K562 (cell line): Measurements from ENCODE around the gene FSD1L. TPM values are rescaled to one million over a fixed set of nuclear protein-coding genes. Genes with fewer than 3 reads are reported as not detected.
A peak's percentile ranks its signal among the peaks of the same experiment; 100 is the strongest.

Source experiments
- ATAC-seq: fragments of 200-7000 bp; cut with Tn5 transposase; 3 replicates; pipeline ENCODE4 v1.9.1; 2020; ENCODE audit warnings: moderate library complexity
- BruUV-seq: library from RNA; stranded (reverse); fragments of 400-500 nt; replicated peaks from 2 replicates; lab custom pipeline; 2021; lab: Mats Ljungman, UMichigan
- CTCF ChIA-PET: fragments of 300-600 bp; formaldehyde crosslinking; extraction: SDS; loops from one replicate; lab custom pipeline; 2021; ENCODE audit warnings: low intra/inter-chr PET ratio; lab: Yijun Ruan, JAX
- POLR2A ChIA-PET: fragments of 300-600, 350-650 bp; sonication (Branson Sonifier 250); formaldehyde crosslinking; extraction: SDS; loops from one replicate; lab custom pipeline; 2021; ENCODE audit warnings: antibody characterized with exemption, inconsistent platforms; lab: Yijun Ruan, JAX
- DNase-seq, 4 experiments: peaks; one replicate each; pipeline versions ENCODE4 v3.0.0 to v3.0.0-alpha.2; 2011 to 2018; ENCODE audit warnings: low spot score in 3 of 4, mixed read lengths in 3 of 4; ENCODE audit errors: extremely low read depth in 1 of 4
- FAIRE-seq: peaks from 2 replicates; lab custom pipeline; 2011; peaks lifted over from hg19 to GRCh38; lab: Jason Lieb, UNC
- H2AFZ ChIP-seq: 2 replicates; pipeline ENCODE4 v1.6.0; 2011; ENCODE audit warnings: low read depth, low read length, control low read depth, inconsistent platforms
- H3K27ac ChIP-seq: fragments of 200-600 bp; 3 replicates; pipeline ENCODE4 v1.8.0; 2011; ENCODE audit warnings: low read depth, mild to moderate bottlenecking, control low read depth, inconsistent platforms, low read length, moderate library complexity, mixed read lengths; ENCODE audit errors: extremely low read depth
- H3K27me3 ChIP-seq, 2 experiments: fragments of 300-600 bp in 1 of 2; 2 replicates in 1 of 2; 3 replicates in 1 of 2; pipeline versions ENCODE4 v1.6.0 to v1.8.0; 2011; ENCODE audit warnings: inconsistent platforms in 2 of 2, low read length in 2 of 2, mild to moderate bottlenecking in 1 of 2, mixed read lengths in 1 of 2, moderate library complexity in 1 of 2; ENCODE audit not compliant: control insufficient read depth in 2 of 2, insufficient read depth in 2 of 2
- H3K36me3 ChIP-seq: fragments of 300-600 bp; 3 replicates; pipeline ENCODE4 v1.8.0; 2011; ENCODE audit warnings: mild to moderate bottlenecking, low read length, inconsistent platforms; ENCODE audit not compliant: control insufficient read depth, insufficient read depth
- H3K4me1 ChIP-seq, 2 experiments: fragments of 200-600 bp in 1 of 2; replicated peaks in 1 of 2; 2 replicates in 1 of 2; 3 replicates in 1 of 2; pipeline versions ENCODE4 v1.5.1 to v1.8.0; 2011; ENCODE audit warnings: inconsistent platforms in 2 of 2, low read length in 2 of 2, mild to moderate bottlenecking in 1 of 2, mixed read lengths in 1 of 2, moderate library complexity in 1 of 2; ENCODE audit not compliant: control insufficient read depth in 2 of 2, insufficient read depth in 2 of 2
- H3K4me2 ChIP-seq: 2 replicates; pipeline ENCODE4 v1.6.1; 2011; ENCODE audit warnings: low read length, control low read depth, inconsistent platforms, mixed read lengths; ENCODE audit not compliant: insufficient read depth
- H3K4me3 ChIP-seq: fragments of 200-600 bp; sonication (generic), shearing (Covaris generic); 2 replicates; pipeline ENCODE4 v1.5.1; 2016; ENCODE audit warnings: control low read depth, inconsistent platforms
- H3K79me2 ChIP-seq: fragments of 200-600 bp; 3 replicates; pipeline ENCODE4 v1.8.0; 2011; ENCODE audit warnings: low read length, inconsistent platforms; ENCODE audit not compliant: control insufficient read depth, insufficient read depth
- H3K9ac ChIP-seq, 2 experiments: 2 replicates each; pipeline versions ENCODE4 v1.6.0 to v1.6.1; 2011; ENCODE audit warnings: low read depth in 2 of 2, low read length in 2 of 2, control low read depth in 1 of 2, inconsistent platforms in 1 of 2, mild to moderate bottlenecking in 1 of 2, mixed read lengths in 1 of 2; ENCODE audit not compliant: insufficient read depth in 1 of 2
- H3K9me1 ChIP-seq: one replicate; pipeline ENCODE4 v1.6.0; 2011; ENCODE audit warnings: inconsistent platforms, mild to moderate bottlenecking, low read length, moderate library complexity; ENCODE audit not compliant: control insufficient read depth, insufficient read depth
- H3K9me3 ChIP-seq: replicated peaks from 2 replicates; pipeline ENCODE4 v1.5.1; 2011; ENCODE audit warnings: low read depth, low read length, inconsistent platforms; ENCODE audit not compliant: control insufficient read depth, insufficient read depth
- H4K20me1 ChIP-seq: replicated peaks from 2 replicates; pipeline ENCODE4 v1.6.1; 2011; ENCODE audit warnings: low read length, inconsistent platforms, mixed read lengths; ENCODE audit not compliant: control insufficient read depth, insufficient read depth
- ARID4B ChIP-seq: sonication (generic); formaldehyde crosslinking; IDR thresholded peaks from 2 replicates; pipeline ENCODE4 v1.8.0; 2022; ENCODE audit warnings: mild to moderate bottlenecking, missing genetic modification reagents
- CBX8 ChIP-seq: fragments of 200-600 bp; sonication (generic); IDR thresholded peaks from 2 replicates; pipeline ENCODE4 v1.6.1; 2012; ENCODE audit warnings: borderline replicate concordance, mixed run types, low read depth, mild to moderate bottlenecking, moderate library complexity, mixed read lengths, low read length, control low read depth, inconsistent platforms; ENCODE audit not compliant: poor library complexity, severe bottlenecking; ENCODE audit errors: extremely low read depth
- CREB5 ChIP-seq: fragments of 250-450 bp; sonication (Bioruptor Pico); IDR thresholded peaks from 2 replicates; pipeline ENCODE4 v1.5.0; 2020; ENCODE audit warnings: mild to moderate bottlenecking
- ELF2 ChIP-seq: fragments of 250-450 bp; sonication (Bioruptor Pico); IDR thresholded peaks from 2 replicates; pipeline ENCODE4 v1.5.0; 2021; ENCODE audit warnings: mild to moderate bottlenecking
- KAT7 ChIP-seq: sonication (generic); formaldehyde crosslinking; IDR thresholded peaks from 2 replicates; pipeline ENCODE4 v1.8.0; 2022; ENCODE audit warnings: missing genetic modification reagents, mild to moderate bottlenecking, borderline replicate concordance
- NEUROD1 ChIP-seq: fragments of 150-350 bp; IDR thresholded peaks from 2 replicates; pipeline ENCODE4 v1.6.1; 2014; ENCODE audit warnings: borderline replicate concordance, low read length, low read depth; ENCODE audit not compliant: partially characterized antibody
- POLR2B ChIP-seq: fragments of 450-650 bp; IDR thresholded peaks from 2 replicates; pipeline ENCODE4 v1.6.1; 2018; ENCODE audit warnings: low read depth; ENCODE audit not compliant: partially characterized antibody
- PYGO2 ChIP-seq: fragments of 450-650 bp; IDR thresholded peaks from 2 replicates; pipeline ENCODE4 v1.6.1; 2016; ENCODE audit warnings: mild to moderate bottlenecking, missing genetic modification characterization, moderate library complexity, missing compliant biosample characterization
- SRF ChIP-seq, 2 experiments: fragments of 250-450, 450-650 bp in 1 of 2; sonication (Bioruptor Pico) in 1 of 2; sonication (generic) in 1 of 2; formaldehyde crosslinking; IDR thresholded peaks; 2 replicates each; pipeline versions ENCODE4 v1.5.0 to v1.5.1; 2020 to 2022; ENCODE audit warnings: mild to moderate bottlenecking in 1 of 2, missing genetic modification reagents in 1 of 2
- SUPT5H ChIP-seq: fragments of 450-650 bp; IDR thresholded peaks from 2 replicates; pipeline ENCODE4 v1.6.1; 2016
- TAL1 ChIP-seq: fragments of 450-650 bp; IDR thresholded peaks from 2 replicates; pipeline ENCODE4 v1.6.1; 2016; ENCODE audit warnings: mild to moderate bottlenecking
- ZBTB34 ChIP-seq: fragments of 250-450 bp; sonication (Bioruptor Pico); IDR thresholded peaks from 2 replicates; pipeline ENCODE4 v1.8.0; 2021; ENCODE audit warnings: mild to moderate bottlenecking, moderate library complexity
- WGBS: fragments of 100-300 bp; shearing (Covaris generic); methylation state at CpG from one replicate; pipeline ENCODE4 v1.1.6; 2016; ENCODE audit warnings: low coverage, mixed read lengths; ENCODE audit not compliant: insufficient coverage; ENCODE audit errors: missing lambda C conversion rate; 5-methylcytosine and 5-hydroxymethylcytosine counted together
- in situ Hi-C: fragments of 300-500 bp; cut with MboI; formaldehyde crosslinking; loops from 4 replicates; pipeline ENCODE4 v1.15.0; 2018; ENCODE audit warnings: inconsistent platforms, mixed read lengths
- intact Hi-C: fragments of 100-400 bp; cut with micrococcal nuclease; formaldehyde crosslinking; loops from 2 replicates; pipeline ENCODE4 v1.14.2; 2022
- polyA plus RNA-seq, 8 experiments: library from polyadenylated mRNA; depleted of rRNA in 4 of 8; stranded (reverse) in 5 of 8; unstranded in 3 of 8; fragments of >200 nt; fragmentation: Nextera tagmentation in 2 of 8; fragmentation: Illumina TruSeq in 1 of 8; extraction: Ambion mirVana in 2 of 8; extraction: Trizol in 1 of 8; gene quantifications; 2 replicates each; pipeline versions ENCODE4 v1.2.1 to v1.2.3, GENCODE V29; 2011 to 2014; ENCODE audit warnings: inconsistent platforms in 1 of 8, missing spikeins in 1 of 8
- total RNA-seq, 7 experiments: library from RNA; depleted of rRNA in 6 of 7; stranded (reverse); fragments of >200 nt in 6 of 7; fragmentation: Illumina TruSeq in 2 of 7; extraction: Trizol in 2 of 7; gene quantifications; 2 replicates each; pipeline versions ENCODE4 v1.2.1 to v1.2.3, GENCODE V29; 2011 to 2021; ENCODE audit warnings: low replicate concordance in 1 of 7

The FSD1L gene
- total and polyA plus RNA-seq, 9 of the 15 experiments (the other 6 are each of a cell fraction or from before 2014, with no cell fraction given), result 0.95 to 4.2 (median 2.1) TPM

GRCh38 chr9:105508530-105508929, 60.7 kb downstream of the FSD1L start (continued):
- TF ChIP-seq ZBTB34, result no peak

- Histone ChIP-seq H3K27ac (no peak overlapping the region), H3K4me3 (no peak overlapping the region)
- ATAC-seq, result no peak
- 33% methylated on average over 1 of the region's 1 CpG for WGBS
- in situ Hi-C loops, result no loop called here
- no peak for TF ChIP-seq CREB5 (CRISPR knock-in tag)
- TF ChIP-seq SRF (CRISPR knock-in tag; IDR thresholded peaks at IDR 0.05), result no peak
- no peak for TF ChIP-seq CBX8
- no peak for TF ChIP-seq KAT7 (CRISPR knock-in tag)
- TF ChIP-seq SUPT5H, result no peak
- no peak for TF ChIP-seq ARID4B (CRISPR knock-in tag)
- TF ChIP-seq NEUROD1, result no peak
- no peak for TF ChIP-seq TAL1
- TF ChIP-seq POLR2B, result no peak
- no peak for TF ChIP-seq PYGO2 (tag)
- no peak for TF ChIP-seq ELF2 (CRISPR knock-in tag)
- TF ChIP-seq, all 486 proteins: peak for 0
- no peaks in the 10 kb centered on the region for H3K4me1 ChIP-seq
- H3K9me3 ChIP-seq, result no peaks in the 10 kb centered on the region
- FAIRE-seq (peak; percentile 32), DNase-seq (no peak)
- H3K36me3 ChIP-seq, result peaks cover 2% of the 10 kb centered on the region; the same call in 1 of the 3 replicates
- H3K9me1 ChIP-seq, result no peaks in the 10 kb centered on the region
- ChIA-PET POLR2A (no interaction called here), CTCF (no interaction called here)
- H4K20me1 ChIP-seq, result no peaks in the 10 kb centered on the region
- H3K27me3 ChIP-seq, result no peaks in the 10 kb centered on the region
- no peaks in the 10 kb centered on the region for H3K79me2 ChIP-seq
- intact Hi-C loops, result no loop called here
- no peak overlapping the region for H3K9ac ChIP-seq
- H2AFZ ChIP-seq, result no peak overlapping the region
- no TSS peak for BruUV-seq
- no peak overlapping the region for H3K4me2 ChIP-seq
These were observed 62.2 kb downstream of the FSD1L start for GRCh38 chr9:105510024-105510423.
